ENCODE data around the gene GINS2.

Gene GINS2

DNA sequence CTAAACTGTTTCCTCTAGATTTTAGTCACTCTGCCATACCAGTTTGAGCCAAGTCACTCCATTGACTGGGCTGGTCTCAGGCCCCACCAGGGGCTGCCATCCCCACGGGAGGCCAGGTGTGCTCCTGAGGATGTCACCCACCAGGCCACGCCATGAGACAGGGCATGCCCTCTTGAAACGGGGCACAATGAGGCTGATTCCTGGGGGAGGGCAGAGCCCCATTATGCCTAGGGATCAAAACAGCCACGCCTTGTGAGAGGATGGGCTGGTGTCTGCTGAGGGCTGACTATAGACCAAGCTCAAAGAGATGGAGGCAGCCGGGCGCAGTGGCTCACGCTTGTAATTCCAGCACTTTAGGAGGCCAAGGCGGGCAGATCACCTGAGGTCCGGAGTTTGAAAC is 21.5 kb downstream of the GINS2 start:
- no peak for DNase-seq

DNA sequence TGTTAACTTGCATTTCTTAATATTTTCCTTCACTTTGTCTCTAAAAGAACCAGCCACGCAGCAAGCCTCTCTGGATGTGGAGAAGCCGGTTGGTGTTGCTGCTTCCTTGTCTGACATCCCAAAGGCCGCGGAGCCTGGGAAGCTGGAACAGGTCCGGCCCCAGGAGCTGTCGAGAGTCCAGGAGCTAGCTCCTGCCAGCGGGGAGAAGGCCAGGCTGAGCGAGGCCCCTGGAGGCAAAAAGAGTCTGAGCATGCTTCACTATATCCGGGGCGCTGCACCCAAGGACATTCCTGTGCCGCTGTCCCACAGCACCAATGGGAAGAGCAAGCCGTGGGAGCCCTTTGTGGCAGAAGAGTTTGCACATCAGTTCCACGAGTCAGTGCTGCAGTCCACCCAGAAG is 22.8 kb downstream of the GINS2 start:
- no peak for DNase-seq

DNA sequence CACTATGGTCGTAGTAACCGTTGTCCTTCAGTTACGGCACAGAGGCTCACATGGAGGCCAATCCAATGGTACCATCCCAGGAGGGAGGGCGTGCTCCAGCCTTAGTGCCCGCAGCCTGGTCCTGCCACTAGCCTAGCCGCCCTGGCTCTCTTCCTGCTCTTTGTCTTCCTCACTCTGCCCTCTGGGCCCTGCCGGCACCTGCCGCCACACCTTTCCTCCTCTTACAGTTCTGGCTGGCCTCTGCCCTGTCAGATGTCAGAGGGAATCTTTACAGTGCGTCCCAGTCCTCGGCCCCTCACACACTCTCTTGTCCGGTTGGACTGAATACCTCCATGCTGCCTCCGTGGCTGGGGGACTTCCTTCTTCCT is 23.4 kb downstream of the GINS2 start:
- DNase-seq, result no peak

DNA sequence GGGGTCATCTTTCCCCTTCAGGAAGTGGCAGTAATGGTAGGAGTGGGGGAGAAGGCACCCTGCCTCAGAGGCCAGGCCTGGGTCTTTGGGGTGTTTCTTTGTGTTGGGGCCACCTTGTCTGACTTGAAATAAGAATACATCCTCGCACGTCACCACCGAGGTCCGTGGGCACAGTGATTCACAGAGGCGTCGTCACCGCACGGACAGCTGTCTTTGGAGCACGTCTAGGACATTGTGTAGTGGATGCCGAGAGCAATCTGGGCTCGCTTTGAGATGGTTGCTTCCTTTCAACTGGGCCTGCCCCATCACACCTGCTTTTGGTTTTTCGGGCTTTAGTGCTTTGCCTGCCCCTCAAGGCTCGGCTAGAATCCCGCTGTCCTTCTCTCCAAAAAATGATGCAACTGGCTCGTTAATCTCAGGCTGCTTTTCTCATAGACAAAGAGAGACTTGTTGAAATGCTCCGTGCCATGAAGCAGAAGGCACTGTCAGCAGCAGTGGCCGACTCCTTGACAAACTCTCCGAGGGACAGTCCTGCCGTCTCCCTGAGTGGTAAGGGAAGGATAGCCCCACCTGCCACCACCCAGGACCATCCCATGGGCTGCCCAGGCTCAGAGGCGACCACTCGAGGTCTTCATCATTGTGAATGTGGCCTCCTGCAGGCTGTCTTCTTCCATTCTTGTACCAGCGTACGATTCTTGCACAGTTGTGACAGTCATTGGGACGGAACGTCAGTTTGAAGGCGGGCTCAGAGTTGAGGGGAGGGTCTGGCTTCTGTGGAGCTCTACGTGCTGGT is 24.0 kb downstream of the GINS2 start:
- no peak for DNase-seq

DNA sequence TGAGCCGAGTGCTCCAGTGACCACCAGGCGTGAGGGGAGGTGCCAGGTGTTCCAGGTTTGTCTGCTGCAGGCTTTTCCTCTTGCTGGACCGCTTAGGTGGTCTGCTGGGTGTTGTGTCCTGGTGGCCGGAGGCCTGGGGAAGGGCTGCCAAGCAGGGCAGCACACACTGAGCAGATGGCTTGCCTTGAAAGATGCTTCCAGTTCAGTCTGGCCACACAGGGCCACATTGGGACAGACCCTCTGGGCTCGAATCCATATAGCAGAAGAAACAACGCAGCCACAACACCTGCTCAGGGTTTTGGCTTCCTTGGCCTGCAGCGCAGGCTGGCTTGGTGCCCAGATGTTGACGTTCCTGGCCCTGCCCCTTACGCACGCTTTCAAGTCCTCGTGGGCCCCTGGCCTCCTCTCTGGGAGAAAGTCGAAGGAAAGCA is 24.8 kb downstream of the GINS2 start:
- DNase-seq, result peak in 1 of 2 experiments; percentile 71

DNA sequence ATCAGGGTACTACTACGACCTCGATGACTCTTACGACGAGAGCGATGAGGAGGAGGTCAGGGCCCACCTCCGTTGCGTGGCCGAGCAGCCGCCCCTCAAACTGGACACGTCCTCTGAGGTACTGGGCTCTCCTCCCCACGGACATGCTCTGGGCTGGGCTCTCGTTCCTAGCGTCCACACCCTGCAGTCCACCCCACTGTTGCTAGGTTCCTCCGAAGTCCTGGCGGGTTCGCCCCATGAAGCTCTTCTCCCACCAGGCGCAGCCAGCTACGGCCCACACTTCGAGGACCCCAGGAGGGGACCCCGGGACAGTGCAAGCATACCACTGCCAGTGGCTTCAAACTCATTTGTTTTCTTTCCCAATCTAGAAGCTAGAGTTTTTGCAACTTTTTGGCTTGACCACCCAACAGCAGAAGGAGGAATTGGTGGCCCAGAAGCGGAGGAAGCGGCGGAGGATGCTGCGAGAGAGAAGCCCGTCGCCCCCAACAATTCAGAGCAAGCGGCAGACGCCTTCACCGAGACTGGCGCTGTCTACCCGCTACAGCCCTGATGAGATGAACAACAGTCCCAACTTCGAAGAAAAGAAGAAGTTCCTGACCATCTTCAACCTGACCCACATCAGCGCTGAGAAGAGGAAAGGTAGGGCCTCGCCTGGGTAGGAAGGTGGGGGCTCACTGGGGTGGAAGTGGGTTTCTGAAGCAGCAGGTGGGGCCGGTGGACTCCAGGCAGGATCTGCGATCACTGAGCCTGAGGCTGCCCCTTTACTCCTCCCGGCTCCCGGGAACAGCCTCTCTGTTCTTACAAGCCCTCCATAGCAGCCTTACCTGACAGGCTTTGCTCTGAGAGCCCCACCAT is 25.6 kb downstream of the GINS2 start:
- no peak for DNase-seq

DNA sequence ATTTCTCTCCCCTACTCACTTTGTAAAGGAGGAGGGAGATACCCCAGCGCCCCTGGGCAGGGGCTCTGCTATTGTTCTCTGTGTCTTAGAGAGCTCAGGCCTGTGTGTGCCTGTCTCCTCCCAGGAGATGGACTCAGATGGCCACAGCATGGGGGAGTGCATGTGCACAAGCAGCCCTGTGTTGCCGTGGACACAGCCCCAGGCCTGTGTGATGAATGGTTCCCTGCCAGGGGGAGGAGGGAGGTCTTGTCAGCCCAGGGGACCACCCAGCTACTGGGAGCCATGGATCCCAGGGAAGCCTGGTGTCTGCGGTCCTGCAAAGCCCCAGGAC is 26.3 kb downstream of the GINS2 start:
- DNase-seq, result no peak

DNA sequence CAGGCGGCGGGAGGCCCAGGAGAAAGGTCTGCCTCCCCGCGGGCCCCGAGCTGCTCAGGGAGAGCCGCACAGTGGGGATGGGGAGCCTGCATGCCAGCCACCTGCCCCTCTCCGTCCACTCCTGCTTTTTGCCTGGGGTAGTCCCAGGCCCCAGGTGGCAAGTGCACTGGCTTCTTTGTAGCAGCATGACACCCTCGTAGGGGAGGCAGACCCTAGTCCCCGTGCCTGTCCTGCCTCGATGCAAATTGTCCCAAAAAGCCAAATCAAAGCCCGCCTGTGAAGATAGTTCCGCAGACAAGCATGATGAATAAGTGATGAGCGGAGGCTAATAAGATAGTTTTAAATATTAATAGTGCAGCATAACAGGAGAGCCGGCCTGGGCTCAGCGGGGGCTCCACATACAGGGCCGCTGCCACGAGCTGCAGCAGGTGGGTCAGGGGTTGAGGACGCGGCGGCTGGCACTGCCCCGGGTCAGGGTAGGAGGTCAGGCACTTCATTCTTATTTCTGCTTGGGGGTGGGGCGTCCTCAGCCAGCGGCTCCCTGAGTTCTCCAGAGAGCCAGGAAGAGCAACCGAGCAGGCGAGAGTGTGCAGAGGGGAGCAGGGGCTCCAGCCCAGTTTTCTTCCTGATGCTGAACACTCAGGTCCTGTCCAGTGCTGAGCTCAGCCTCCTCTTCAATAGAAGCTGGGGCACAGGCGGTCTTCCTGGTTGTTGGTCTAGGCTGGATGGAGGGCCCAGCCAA is 26.8 kb downstream of the GINS2 start:
- no peak for DNase-seq

DNA sequence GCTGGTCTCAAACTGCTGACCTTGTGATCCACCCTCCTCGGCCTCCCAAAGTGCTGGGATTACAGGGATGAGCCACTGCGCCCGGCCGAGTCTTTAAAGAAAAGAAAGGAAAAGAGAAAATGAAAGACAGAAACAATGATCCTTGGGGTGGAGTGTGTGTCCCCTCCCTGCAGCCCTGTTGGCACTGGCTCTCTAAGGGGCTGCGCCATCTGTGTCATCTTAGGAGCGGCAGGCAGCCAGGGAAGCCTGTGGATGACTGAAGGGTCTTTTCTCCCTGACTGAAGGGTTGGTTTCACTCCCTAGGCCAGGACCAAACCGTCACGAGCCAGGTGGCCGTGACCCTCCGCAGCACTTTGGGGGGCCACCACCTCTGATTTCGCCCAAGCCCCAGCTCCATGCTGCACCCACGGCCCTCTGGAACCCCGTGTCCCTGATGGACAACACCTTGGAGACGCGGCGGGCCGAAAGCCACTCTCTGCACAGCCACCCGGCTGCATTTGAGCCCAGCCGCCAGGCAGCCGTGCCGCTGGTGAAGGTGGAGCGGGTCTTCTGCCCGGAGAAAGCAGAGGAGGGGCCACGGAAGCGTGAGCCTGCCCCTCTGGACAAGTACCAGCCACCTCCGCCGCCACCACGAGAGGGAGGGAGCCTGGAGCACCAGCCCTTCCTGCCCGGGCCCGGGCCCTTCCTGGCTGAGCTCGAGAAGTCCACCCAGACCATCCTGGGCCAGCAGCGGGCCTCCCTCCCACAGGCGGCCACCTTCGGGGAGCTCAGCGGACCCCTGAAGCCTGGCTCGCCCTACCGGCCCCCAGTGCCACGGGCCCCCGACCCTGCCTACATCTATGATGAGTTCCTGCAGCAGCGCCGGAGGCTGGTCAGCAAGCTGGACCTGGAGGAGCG is 27.7 kb downstream of the GINS2 start:
- no peak for DNase-seq

DNA sequence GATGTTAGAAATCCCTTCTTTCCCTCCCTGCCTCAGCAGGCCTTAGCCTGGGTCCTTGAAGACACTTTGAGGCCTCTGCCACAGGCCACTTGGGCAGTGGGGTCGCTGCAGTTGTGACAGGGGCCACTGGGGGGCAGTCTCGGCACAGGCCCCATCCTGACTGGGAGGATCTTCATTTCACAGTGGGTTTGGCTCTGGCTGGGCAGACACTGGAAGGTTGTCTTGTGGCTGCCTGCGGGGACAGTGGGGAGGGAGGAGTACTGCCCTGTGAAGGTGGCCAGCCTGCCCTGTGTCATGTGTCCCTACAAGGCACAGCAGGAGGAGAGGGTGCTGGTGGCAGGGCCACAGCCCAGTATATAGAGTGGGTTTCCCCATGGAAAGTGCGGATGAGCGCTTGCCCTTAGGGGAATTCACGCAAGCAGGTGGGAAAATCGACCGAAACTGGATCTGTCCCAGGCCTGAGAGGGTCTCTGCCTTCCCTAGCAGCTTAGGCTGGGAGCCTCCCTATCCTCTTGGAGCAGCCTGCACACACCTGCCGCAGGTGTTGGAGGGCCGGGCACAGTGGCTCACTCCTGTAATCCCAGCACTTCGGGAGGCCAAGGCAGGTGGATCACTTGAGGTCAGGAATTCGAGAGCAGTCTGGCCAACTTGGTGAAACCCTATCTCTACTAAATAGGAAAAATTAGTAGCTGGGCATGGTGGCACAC is 28.8 kb downstream of the GINS2 start:
- peak in 1 of 2 experiments; percentile 26 for DNase-seq

DNA sequence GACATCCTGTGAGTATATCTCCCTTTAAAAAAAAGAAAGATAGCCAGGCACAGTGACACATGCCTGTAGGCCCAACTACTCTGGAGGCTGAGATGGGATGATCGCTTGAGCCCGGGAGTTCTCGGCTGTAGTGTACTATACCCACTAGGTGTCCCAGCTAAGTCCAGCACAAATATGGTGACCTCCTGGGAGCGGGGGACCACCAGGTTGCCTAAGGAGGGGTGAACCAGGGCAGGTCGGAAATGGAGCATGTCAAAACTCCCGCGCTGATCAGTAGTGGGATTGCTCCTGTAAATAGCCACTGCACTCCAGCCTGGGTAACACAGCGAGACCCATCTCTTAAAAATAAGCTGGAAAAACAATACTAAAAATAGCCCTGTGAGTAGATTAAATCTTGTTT is 29.4 kb downstream of the GINS2 start:
- DNase-seq, result no peak

DNA sequence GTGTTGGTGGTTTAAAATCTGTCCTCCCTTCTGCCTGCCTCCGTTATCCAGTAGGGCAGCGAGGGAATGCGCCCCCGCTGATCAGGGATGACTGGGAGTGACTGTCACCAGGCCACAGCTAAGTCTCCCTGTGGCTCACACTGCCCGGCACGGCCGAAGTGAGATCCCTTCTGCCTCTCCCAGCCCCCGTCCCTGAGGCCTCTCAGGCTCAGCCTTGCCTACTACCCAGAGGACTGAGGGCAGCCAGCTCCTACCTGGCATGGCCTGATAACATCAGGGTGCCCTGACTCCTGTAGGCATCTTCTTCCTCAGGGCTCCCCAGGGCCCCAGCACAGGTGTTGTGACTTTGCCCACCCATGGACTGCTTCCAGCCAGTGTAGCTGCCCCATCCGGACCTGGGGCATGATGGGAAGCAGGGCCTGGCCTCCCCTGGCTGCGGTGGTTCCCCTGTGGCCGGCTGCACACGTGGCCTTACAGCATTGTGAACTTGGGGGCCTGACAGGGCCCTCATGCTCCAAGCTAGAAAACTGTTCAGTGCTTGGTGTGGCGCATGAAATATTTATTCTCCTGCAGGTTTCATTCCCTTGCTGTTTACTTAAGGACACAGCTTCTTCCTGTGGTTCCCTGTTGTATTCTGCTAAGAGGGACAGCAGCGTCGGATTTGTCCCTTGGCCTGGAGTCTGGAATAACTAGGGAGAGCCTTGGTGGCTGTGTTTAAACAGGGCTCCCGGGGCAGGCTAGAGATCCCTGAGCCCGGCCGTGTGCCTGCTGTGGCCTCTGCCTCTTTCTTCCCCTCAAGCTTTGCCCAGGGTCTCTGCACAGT is 30.0 kb downstream of the GINS2 start:
- DNase-seq, result no peak

DNA sequence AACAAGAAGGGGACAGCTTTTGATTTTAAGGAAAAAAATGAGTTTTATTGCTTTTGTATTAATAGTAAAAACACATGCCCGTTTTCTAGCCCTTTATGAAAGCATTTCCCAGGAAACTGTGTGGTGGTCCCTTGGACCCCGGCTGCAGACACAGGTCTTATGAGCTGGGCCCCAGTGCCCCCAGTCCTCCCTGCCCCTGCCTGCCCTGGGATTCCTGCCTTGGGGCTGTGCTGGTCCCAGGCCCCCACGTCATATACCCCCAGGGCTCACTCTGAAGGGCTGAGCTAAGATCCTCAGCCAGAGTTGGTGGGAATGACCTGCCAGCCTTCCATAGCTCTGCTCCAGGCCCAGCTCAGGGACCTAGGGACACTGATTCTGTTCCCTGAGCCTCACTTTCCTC is 30.8 kb downstream of the GINS2 start:
- DNase-seq, result no peak

DNA sequence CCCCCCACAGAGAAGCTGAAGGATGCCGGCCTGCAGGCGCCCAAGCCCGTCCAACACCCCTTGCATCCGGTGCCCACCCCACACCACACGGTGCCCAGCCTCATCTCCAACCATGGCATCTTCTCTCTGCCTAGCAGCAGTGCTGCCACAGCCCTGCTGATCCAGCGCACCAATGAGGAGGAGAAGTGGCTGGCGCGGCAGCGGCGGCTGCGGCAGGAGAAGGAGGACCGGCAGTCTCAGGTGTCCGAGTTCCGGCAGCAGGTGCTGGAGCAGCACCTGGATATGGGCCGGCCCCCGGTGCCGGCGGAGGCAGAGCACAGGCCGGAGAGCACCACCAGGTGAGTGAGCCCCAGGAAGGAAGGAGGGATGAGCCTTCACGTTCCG is 31.5 kb downstream of the GINS2 start:
- no peak for DNase-seq

DNA sequence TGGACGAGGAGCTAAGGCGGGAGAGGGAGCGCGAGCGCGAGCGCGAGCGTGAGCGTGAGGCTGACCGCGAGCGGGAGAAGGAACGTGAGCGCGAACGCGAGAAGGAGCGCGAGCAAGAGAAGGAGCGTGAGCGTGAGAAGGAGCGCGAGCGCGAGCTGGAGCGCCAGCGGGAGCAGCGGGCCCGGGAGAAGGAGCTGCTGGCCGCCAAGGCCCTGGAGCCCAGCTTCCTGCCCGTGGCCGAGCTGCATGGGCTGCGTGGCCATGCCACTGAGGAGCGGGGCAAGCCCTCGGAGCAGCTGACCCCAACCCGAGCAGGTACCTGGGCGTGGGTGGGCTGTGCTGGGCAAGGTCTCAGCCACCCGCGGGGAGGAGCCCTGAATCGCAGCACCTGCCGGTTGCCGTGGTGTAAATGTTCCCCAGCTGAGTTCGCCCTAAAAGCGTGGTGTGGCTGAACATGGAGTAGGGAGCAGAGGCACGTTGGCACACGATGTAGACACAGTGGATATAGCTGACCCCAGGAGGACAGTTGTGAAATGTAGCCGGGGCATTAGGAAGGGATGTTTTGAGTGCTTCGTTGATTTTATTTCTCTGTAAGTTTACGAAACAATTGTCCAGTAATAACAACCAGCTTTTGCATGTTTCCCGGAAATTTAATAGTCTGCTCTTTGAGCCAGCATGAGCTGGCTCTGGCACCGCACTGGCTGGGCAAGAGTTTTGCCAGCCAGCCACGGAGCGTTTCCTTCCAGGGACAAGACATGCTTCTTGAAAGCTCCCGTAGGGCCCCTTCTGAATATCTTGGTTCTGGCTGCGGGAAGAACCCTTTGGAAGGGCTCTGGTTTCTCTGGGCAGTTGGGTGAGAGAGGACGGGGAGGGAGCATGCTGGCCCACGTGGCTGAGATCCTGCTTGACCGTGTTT is 32.1 kb downstream of the GINS2 start:
- no peak for DNase-seq

DNA sequence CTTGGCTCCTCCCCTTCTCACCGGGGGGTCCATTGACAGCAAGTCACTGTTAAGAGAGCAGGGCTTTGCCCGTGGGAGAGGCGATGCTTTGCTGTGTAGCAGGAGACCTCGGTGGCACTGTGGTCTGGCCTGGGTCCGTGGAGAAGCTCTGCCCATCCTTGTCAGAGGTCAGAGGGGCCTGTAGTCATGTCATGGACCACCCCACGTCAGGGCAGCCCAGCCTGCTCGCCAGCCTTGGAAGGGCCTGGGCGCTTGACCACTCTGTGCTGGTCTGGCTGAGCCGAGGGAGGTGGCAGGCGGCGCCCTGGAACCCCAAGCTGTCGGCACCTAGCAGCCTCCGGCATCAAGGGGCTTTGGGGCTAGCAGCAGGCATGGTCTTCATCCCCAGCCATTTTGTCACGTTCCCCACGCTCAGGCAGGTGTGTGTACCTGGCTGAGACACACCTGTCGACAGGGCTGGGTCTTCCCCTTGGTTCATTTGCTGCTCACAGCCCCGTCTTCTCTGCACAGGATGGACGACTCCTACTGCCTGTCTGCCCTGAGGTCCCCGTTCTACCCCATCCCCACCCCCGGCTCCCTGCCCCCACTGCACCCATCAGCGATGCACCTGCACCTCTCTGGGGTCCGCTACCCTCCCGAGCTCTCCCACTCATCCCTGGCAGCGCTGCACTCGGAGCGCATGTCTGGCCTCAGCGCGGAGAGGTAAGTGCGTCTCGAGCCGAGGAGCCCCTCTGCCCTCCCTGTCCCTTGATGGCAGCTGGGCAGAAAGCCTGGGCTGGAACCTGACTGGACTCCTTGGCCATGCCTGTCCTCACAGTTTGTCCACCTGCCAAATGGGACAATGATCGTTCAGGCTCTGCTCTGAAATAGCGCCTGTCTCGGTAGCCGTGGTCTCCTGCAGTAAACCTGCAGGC is 33.3 kb downstream of the GINS2 start:
- DNase-seq, result no peak

DNA sequence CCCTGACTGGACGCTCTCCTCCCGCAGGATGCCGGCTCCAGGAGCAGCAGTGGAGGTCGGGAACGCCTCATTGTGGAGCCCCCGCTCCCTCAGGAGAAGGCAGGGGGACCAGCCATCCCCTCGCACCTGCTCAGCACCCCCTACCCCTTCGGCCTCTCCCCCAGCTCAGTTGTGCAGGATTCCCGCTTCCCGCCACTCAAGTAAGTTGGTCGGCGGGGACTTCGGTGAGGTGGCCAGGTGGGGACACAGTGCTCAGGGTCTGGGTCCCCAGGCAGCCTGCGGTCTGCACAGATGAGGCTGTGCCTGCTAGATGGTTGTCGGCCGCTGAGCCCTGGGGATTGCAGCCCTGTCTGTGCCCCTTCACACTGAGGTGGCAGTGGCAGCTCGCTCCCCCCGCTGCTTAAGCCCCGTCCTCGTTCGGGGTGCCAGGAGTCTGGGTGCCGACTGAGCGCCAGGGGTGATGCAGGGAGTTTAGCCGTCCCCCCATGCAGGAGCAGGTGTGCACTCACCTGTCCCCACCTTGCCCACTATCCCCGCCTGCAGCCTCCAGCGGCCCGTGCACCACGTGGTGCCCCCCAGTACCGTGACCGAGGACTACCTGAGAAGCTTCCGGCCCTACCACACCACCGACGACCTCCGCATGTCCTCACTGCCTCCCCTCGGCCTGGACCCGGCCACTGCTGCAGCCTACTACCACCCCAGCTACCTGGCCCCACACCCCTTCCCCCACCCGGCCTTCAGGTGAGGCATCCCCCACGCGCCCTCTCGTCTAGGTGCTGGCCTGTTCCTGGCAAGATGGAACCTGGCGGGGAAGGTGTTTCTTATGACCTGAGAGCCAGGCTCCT is 34.3 kb downstream of the GINS2 start:
- no peak for DNase-seq

Data from NCI-H446 (cell line).